ENCODE data around the gene SPIB.
"Not testable (repeated sequence)": the region's sequence is repeated elsewhere in the genome, so short reads cannot be mapped to it uniquely, and the experiment has no call there.

SPIB gene

GRCh38 chr19:50420127-50420526 lies 1.4 kb downstream of the SPIB start:
- DNase-seq = no peak

- DNase-seq = no peak
These were observed 2.1 kb downstream of the SPIB start for GRCh38 chr19:50420808-50421207.

GRCh38 chr19:50422397-50423278 lies 3.9 kb downstream of the SPIB start:
- no peak for DNase-seq

GRCh38 chr19:50423279-50424113 lies 4.8 kb downstream of the SPIB start:
- DNase-seq = no peak

GRCh38 chr19:50425581-50425980 lies 6.8 kb downstream of the SPIB start:
- DNase-seq = no peak

- DNase-seq = no peak
These were observed 8.7 kb downstream of the SPIB start for GRCh38 chr19:50427318-50427925.

- DNase-seq = peak; percentile 82
These were observed 9.3 kb downstream of the SPIB start for GRCh38 chr19:50427997-50428425.

- no peak for DNase-seq
These were observed 10.2 kb downstream of the SPIB start for GRCh38 chr19:50428772-50429463.

- DNase-seq = no peak
These were observed 12.2 kb downstream of the SPIB start for GRCh38 chr19:50430888-50431342.

- DNase-seq = peak; percentile 96
These were observed 12.8 kb downstream of the SPIB start for GRCh38 chr19:50431343-50432220.

- DNase-seq = no peak
These were observed 13.7 kb downstream of the SPIB start, which contains the start of gene MYBPC2 for GRCh38 chr19:50432221-50433028. MYBPC2 (plus strand) TSS chr19:50432892; CDS start chr19:50432954, 62 bp downstream.

- no peak for DNase-seq
These were observed 14.8 kb downstream of the SPIB start for GRCh38 chr19:50433201-50434180.

- no peak for DNase-seq
These were observed 15.8 kb downstream of the SPIB start for GRCh38 chr19:50434525-50434924.

- DNase-seq = no peak
These were observed 16.5 kb downstream of the SPIB start for GRCh38 chr19:50435221-50435620.

- no peak for DNase-seq
These were observed 16.9 kb downstream of the SPIB start for GRCh38 chr19:50435627-50436026.

- no peak for DNase-seq
These were observed 19.2 kb downstream of the SPIB start for GRCh38 chr19:50437862-50438449.

GRCh38 chr19:50439130-50439529 lies 20.4 kb downstream of the SPIB start:
- DNase-seq = not testable (repeated sequence)

- no peak for DNase-seq
These were observed 25.3 kb downstream of the SPIB start for GRCh38 chr19:50444059-50444458.

- no peak for DNase-seq
These were observed 28.3 kb downstream of the SPIB start for GRCh38 chr19:50447053-50447452.
